Vagina (tissue), 2 donors: Measurements from ENCODE around the gene CELA1.

Experiments
- CTCF ChIP-seq, 3 experiments: fragments of 450-650 bp in 2 of 3; fragments of 200-600 bp in 1 of 3; sonication (generic) in 1 of 3; IDR thresholded peaks; one replicate each; pipeline ENCODE4 v1.5.1; 2017 to 2019; ENCODE audit warnings: antibody characterized with exemption in 3 of 3, mild to moderate bottlenecking in 2 of 3, moderate library complexity in 2 of 3
- POLR2A ChIP-seq, 2 donors: fragments of 450-650 bp; IDR thresholded peaks; one replicate each; pipeline ENCODE4 v1.6.1; 2017; ENCODE audit warnings: antibody characterized with exemption in 2 of 2, mild to moderate bottlenecking in 2 of 2, moderate library complexity in 2 of 2
- POLR2AphosphoS5 ChIP-seq, 2 donors: sonication (generic); formaldehyde crosslinking; IDR thresholded peaks; one replicate each; pipeline ENCODE4 v1.9.0; 2017; ENCODE audit warnings: antibody characterized with exemption in 2 of 2, mild to moderate bottlenecking in 2 of 2, low read depth in 1 of 2; ENCODE audit not compliant: insufficient read depth in 1 of 2

DNA sequence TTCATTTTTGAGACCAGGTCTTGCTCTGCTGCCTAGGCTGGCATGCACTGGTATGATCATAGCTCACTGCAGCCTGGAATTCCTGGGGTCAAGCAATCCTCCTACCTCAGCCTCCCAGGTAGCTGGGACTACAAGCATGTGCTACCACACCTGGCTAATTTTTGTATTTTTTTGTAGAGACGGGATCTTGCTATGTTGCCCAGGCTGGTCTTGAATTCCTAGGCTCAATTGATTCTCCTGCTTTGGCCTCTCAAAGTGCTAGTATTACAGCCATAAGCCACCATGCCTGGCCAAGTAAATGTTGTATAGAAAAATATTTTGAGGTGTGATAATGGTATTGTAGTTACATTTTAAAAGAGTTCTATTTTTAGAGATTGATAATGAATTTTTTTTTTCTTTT is 35.1 kb downstream of the CELA1 start:
- TF ChIP-seq CTCF (IDR thresholded peaks at IDR 0.05) (no peak), POLR2A (IDR thresholded peaks at IDR 0.05) (no peak), POLR2AphosphoS5 (IDR thresholded peaks at IDR 0.05; ENCODE audit: insufficient read depth in 1 of 2, low read depth in 1 of 2) (no peak)
